Astrocyte (in vitro differentiated cells and primary cell): ENCODE data around the gene MCTP2. TPM values are rescaled to one million over a fixed set of nuclear protein-coding genes. Genes with fewer than 3 reads are reported as not detected.

Source experiments
- DNase-seq: peaks from one replicate; pipeline ENCODE4 v3.0.0-alpha.2; 2010; ENCODE audit warnings: low read depth
- FAIRE-seq: peaks from 2 replicates; lab custom pipeline; 2011; peaks lifted over from hg19 to GRCh38; lab: Jason Lieb, UNC
- H2AFZ ChIP-seq: 2 replicates; pipeline ENCODE4 v1.6.0; 2012; ENCODE audit warnings: low read depth, low read length, inconsistent platforms
- H3K27ac ChIP-seq: 2 replicates; pipeline ENCODE4 v1.5.1; 2011; ENCODE audit warnings: low read depth, low read length, inconsistent platforms
- H3K27me3 ChIP-seq: 2 replicates; pipeline ENCODE4 v1.6.0; 2011; ENCODE audit warnings: low read length, inconsistent platforms; ENCODE audit not compliant: insufficient read depth
- H3K36me3 ChIP-seq: 2 replicates; pipeline ENCODE4 v1.5.1; 2011; ENCODE audit warnings: low read length, inconsistent platforms; ENCODE audit not compliant: insufficient read depth
- H3K4me1 ChIP-seq: 2 replicates; pipeline ENCODE4 v1.5.1; 2011; ENCODE audit warnings: low read length, inconsistent platforms; ENCODE audit not compliant: insufficient read depth
- H3K4me2 ChIP-seq: 2 replicates; pipeline ENCODE4 v1.6.0; 2012; ENCODE audit warnings: low read length, inconsistent platforms
- H3K4me3 ChIP-seq: 2 replicates; pipeline ENCODE4 v1.5.1; 2011; ENCODE audit warnings: low read depth, mild to moderate bottlenecking, low read length, inconsistent platforms; ENCODE audit not compliant: insufficient read depth
- H3K79me2 ChIP-seq: 2 replicates; pipeline ENCODE4 v1.6.0; 2012; ENCODE audit warnings: mild to moderate bottlenecking, low read length, inconsistent platforms; ENCODE audit not compliant: insufficient read depth
- H3K9ac ChIP-seq: 2 replicates; pipeline ENCODE4 v1.6.0; 2012; ENCODE audit warnings: mild to moderate bottlenecking, low read length, inconsistent platforms
- H3K9me3 ChIP-seq: 2 replicates; pipeline ENCODE4 v1.5.1; 2012; ENCODE audit warnings: low read depth, mild to moderate bottlenecking, low read length, inconsistent platforms; ENCODE audit not compliant: insufficient read depth
- H4K20me1 ChIP-seq: 2 replicates; pipeline ENCODE4 v1.6.0; 2012; ENCODE audit warnings: low read length, inconsistent platforms; ENCODE audit not compliant: insufficient read depth
- H3K27ac Mint-ChIP-seq: one replicate; pipeline ENCODE4 v1.8.0; 2021; ENCODE audit warnings: mild to moderate bottlenecking, mixed read lengths; ENCODE audit not compliant: unreplicated experiment
- H3K27me3 Mint-ChIP-seq: one replicate; pipeline ENCODE4 v1.8.0; 2021; ENCODE audit warnings: low read depth, mixed read lengths; ENCODE audit not compliant: unreplicated experiment
- H3K36me3 Mint-ChIP-seq: one replicate; pipeline ENCODE4 v1.8.0; 2021; ENCODE audit warnings: low read depth, mixed read lengths; ENCODE audit not compliant: unreplicated experiment
- H3K4me1 Mint-ChIP-seq: one replicate; pipeline ENCODE4 v1.8.0; 2021; ENCODE audit warnings: low read depth, mixed read lengths; ENCODE audit not compliant: unreplicated experiment
- H3K4me3 Mint-ChIP-seq: one replicate; pipeline ENCODE4 v1.8.0; 2021; ENCODE audit warnings: mild to moderate bottlenecking, moderate library complexity, mixed read lengths; ENCODE audit not compliant: unreplicated experiment
- H3K9me3 Mint-ChIP-seq: one replicate; pipeline ENCODE4 v1.8.0; 2021; ENCODE audit warnings: mild to moderate bottlenecking, mixed read lengths; ENCODE audit not compliant: unreplicated experiment
- EZH2 ChIP-seq: IDR thresholded peaks from 2 replicates; pipeline ENCODE4 v1.6.1; 2012; ENCODE audit warnings: mild to moderate bottlenecking, low read length, inconsistent platforms; ENCODE audit not compliant: insufficient read depth
- total RNA-seq: library from RNA; stranded (reverse); gene quantifications from 2 replicates; pipeline ENCODE4 v1.2.1, GENCODE V29; 2021
- TF ChIP-seq, protein P1 (sequence below): IDR thresholded peaks from 2 replicates; pipeline ENCODE4 v1.5.1; 2011; ENCODE audit warnings: low read depth, mild to moderate bottlenecking, inconsistent platforms, low read length, moderate library complexity; ENCODE audit not compliant: insufficient read depth

MCTP2 gene
- total RNA-seq, 1 donor from 2014 or later, result 2.6 TPM

DNA sequence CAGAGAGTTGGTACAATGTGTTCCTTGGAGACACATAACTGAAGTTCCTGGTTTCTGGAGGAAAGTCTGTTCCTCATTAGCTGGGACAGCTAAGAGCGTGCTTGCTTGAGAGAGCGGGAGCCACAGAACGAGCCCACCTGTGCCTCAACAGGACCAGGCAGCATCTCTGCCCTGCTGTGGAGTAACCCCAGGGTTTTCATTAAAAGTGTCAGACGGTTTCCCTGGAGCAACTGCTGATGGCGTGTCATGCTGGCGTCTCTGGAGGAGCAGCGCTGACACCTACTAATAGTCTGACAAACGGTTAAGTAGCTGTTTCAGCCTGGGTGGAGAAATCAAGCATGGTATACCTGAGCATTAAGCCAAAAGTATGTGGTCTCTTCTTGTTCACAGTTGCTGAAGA, 150.0 kb downstream of the MCTP2 start:
- Histone ChIP-seq H3K36me3 (no peaks in the 10 kb centered on the region), H3K79me2 (no peaks in the 10 kb centered on the region), H2AFZ (no peak overlapping the region), H3K4me2 (no peak overlapping the region), H3K27me3 (no peaks in the 10 kb centered on the region), H3K9ac (no peak overlapping the region), H3K4me1 (no peaks in the 10 kb centered on the region), H3K9me3 (peaks cover 3% of the 10 kb centered on the region), H3K27ac (no peak overlapping the region), H3K4me3 (no peak overlapping the region), H4K20me1 (no peaks in the 10 kb centered on the region)
- Mint-ChIP-seq H3K4me1 (peaks cover 3% of the 10 kb centered on the region), H3K36me3 (no peaks in the 10 kb centered on the region), H3K27me3 (no peaks in the 10 kb centered on the region), H3K27ac (no peak overlapping the region), H3K4me3 (no peak overlapping the region), H3K9me3 (peaks cover 3% of the 10 kb centered on the region)
- DNase-seq, result no peak
- no peak for TF ChIP-seq EZH2
- TF ChIP-seq, protein P1, sequence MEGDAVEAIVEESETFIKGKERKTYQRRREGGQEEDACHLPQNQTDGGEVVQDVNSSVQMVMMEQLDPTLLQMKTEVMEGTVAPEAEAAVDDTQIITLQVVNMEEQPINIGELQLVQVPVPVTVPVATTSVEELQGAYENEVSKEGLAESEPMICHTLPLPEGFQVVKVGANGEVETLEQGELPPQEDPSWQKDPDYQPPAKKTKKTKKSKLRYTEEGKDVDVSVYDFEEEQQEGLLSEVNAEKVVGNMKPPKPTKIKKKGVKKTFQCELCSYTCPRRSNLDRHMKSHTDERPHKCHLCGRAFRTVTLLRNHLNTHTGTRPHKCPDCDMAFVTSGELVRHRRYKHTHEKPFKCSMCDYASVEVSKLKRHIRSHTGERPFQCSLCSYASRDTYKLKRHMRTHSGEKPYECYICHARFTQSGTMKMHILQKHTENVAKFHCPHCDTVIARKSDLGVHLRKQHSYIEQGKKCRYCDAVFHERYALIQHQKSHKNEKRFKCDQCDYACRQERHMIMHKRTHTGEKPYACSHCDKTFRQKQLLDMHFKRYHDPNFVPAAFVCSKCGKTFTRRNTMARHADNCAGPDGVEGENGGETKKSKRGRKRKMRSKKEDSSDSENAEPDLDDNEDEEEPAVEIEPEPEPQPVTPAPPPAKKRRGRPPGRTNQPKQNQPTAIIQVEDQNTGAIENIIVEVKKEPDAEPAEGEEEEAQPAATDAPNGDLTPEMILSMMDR, result no peak
- no peak for FAIRE-seq

DNA sequence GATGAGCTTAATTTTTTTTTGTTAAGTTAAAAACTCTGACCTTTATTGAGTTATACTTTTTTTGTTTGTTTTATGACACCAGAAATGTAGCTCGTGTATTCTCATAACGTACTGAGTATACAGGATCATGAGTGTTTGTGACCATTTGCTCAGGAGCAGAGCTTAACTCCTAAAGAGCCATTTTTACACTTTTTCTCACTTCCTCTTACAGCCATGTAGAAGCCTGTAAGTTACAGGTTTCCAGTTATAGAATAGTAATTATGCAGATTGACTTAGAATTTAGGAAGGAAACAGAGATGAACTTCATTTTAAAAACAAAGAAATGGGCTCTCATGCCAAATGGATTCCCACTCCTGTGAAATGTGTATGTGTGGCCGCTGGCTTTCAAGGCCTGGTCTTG, 151.7 kb downstream of the MCTP2 start:
- H3K4me3 ChIP-seq, result no peak overlapping the region
- H3K4me2 ChIP-seq, result no peak overlapping the region
- DNase-seq, result no peak
- no peak overlapping the region for H2AFZ ChIP-seq
- H4K20me1 ChIP-seq, result no peaks in the 10 kb centered on the region
- H3K4me1 Mint-ChIP-seq, result peaks cover 7% of the 10 kb centered on the region
- H3K9ac ChIP-seq, result no peak overlapping the region
- H3K27me3 Mint-ChIP-seq, result no peaks in the 10 kb centered on the region
- no peaks in the 10 kb centered on the region for H3K4me1 ChIP-seq
- TF ChIP-seq, protein P1, result no peak
- no peak for TF ChIP-seq EZH2
- no peak overlapping the region for H3K27ac ChIP-seq
- H3K27me3 ChIP-seq, result no peaks in the 10 kb centered on the region
- FAIRE-seq, result no peak
- no peaks in the 10 kb centered on the region for H3K36me3 ChIP-seq
- peaks cover 3% of the 10 kb centered on the region for H3K9me3 Mint-ChIP-seq
- no peaks in the 10 kb centered on the region for H3K36me3 Mint-ChIP-seq
- H3K27ac Mint-ChIP-seq, result no peak overlapping the region
- H3K4me3 Mint-ChIP-seq, result no peak overlapping the region
- H3K9me3 ChIP-seq, result peaks cover 3% of the 10 kb centered on the region
- no peaks in the 10 kb centered on the region for H3K79me2 ChIP-seq

DNA sequence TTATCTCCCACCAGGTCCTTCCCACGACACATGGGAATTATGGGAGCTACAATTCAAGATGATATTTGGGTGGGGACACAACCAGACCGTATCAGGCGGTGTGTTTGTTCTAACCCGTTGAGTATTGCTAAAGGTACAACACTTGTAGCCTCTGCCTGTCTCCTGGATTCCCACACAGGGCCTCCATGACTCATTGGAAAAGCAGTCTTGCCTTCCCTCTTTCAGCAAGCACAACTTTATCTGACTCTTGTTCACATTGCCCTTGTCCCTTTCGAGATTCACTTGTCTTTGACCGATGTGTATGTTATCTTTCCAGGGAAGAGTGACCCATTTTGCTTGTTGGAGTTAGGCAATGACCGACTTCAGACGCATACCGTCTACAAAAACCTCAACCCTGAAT, 152.3 kb downstream of the MCTP2 start:
- H4K20me1 ChIP-seq, result no peaks in the 10 kb centered on the region
- no peak overlapping the region for H3K4me3 ChIP-seq
- Mint-ChIP-seq H3K27me3 (no peaks in the 10 kb centered on the region), H3K27ac (no peak overlapping the region), H3K9me3 (peaks cover 3% of the 10 kb centered on the region), H3K4me1 (peaks cover 7% of the 10 kb centered on the region), H3K4me3 (no peak overlapping the region), H3K36me3 (no peaks in the 10 kb centered on the region)
- H3K9me3 ChIP-seq, result peaks cover 3% of the 10 kb centered on the region
- FAIRE-seq, result no peak
- H3K9ac ChIP-seq, result no peak overlapping the region
- TF ChIP-seq EZH2, result no peak
- TF ChIP-seq, protein P1, result no peak
- no peak overlapping the region for H2AFZ ChIP-seq
- no peak overlapping the region for H3K4me2 ChIP-seq
- H3K79me2 ChIP-seq, result no peaks in the 10 kb centered on the region
- no peaks in the 10 kb centered on the region for H3K4me1 ChIP-seq
- H3K27ac ChIP-seq, result no peak overlapping the region
- no peaks in the 10 kb centered on the region for H3K27me3 ChIP-seq
- no peak for DNase-seq
- no peaks in the 10 kb centered on the region for H3K36me3 ChIP-seq
